Muscle of back (tissue), 13 donors: ENCODE measurements around the gene RGS2. TPM values are rescaled to one million over a fixed set of nuclear protein-coding genes. Genes with fewer than 3 reads are reported as not detected.

Experiments used
- DNase-seq, 3 donors: peaks; one replicate each; pipeline versions ENCODE4 v3.0.0 to v3.0.0-alpha.2; 2013
- long read RNA-seq, 9 donors: transcript quantifications; one replicate each; lab custom pipeline, GENCODE V29; 2026
- polyA plus RNA-seq, 10 donors: library from polyadenylated mRNA; unstranded; fragments of 120-200 nt; gene quantifications; one replicate each; pipeline ENCODE4 v1.2.1, GENCODE V29; 2013; ENCODE audit not compliant: insufficient read length in 10 of 10

The RGS2 gene, protein sequence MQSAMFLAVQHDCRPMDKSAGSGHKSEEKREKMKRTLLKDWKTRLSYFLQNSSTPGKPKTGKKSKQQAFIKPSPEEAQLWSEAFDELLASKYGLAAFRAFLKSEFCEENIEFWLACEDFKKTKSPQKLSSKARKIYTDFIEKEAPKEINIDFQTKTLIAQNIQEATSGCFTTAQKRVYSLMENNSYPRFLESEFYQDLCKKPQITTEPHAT
- polyA plus RNA-seq = 100 to 1,000 TPM in 8 of 10 donors, 10 to 100 TPM in 2; 84.3 to 139 (median 107) TPM
- long read RNA-seq, donor 1, transcript RGS2-201 (5 exons, 1,354 nt) = major isoform, 34 of 42 reads
- long read RNA-seq, donor 1, partial matches to known transcripts = 8 of 42 reads
- long read RNA-seq, donor 1, other reads (novel, unspliced or antisense) = 0 of 42 reads
- long read RNA-seq, donor 2, transcript RGS2-201 (5 exons, 1,354 nt) = major isoform, 42 of 55 reads
- long read RNA-seq, donor 2, partial matches to known transcripts = 13 of 55 reads
- long read RNA-seq, donor 2, other reads (novel, unspliced or antisense) = 0 of 55 reads
- long read RNA-seq, donor 3 = 0 reads
- long read RNA-seq, donor 4, transcript RGS2-201 (5 exons, 1,354 nt) = major isoform, 28 of 44 reads
- long read RNA-seq, donor 4, partial matches to known transcripts = 15 of 44 reads
- long read RNA-seq, donor 4, other reads (novel, unspliced or antisense) = 0 of 44 reads
- long read RNA-seq, donor 5, transcript RGS2-201 (5 exons, 1,354 nt) = major isoform, 34 of 87 reads
- long read RNA-seq, donor 5, partial matches to known transcripts = 52 of 87 reads
- long read RNA-seq, donor 5, other reads (novel, unspliced or antisense) = 0 of 87 reads
- long read RNA-seq, donor 6, transcript RGS2-201 (5 exons, 1,354 nt) = major isoform, 58 of 64 reads
- long read RNA-seq, donor 6, partial matches to known transcripts = 6 of 64 reads
- long read RNA-seq, donor 6, other reads (novel, unspliced or antisense) = 0 of 64 reads
- long read RNA-seq, donor 7, transcript RGS2-201 (5 exons, 1,354 nt) = major isoform, 40 of 41 reads
- long read RNA-seq, donor 7, partial matches to known transcripts = 0 of 41 reads
- long read RNA-seq, donor 7, other reads (novel, unspliced or antisense) = 0 of 41 reads
- long read RNA-seq, donor 8, transcript RGS2-201 (5 exons, 1,354 nt) = major isoform, 26 of 32 reads
- long read RNA-seq, donor 8, partial matches to known transcripts = 5 of 32 reads
- long read RNA-seq, donor 8, other reads (novel, unspliced or antisense) = 0 of 32 reads
- long read RNA-seq, donor 9, partial matches to known transcripts = 0 of 3 reads
- long read RNA-seq, donor 9, other reads (novel, unspliced or antisense) = 0 of 3 reads

- peak; percentile 93 to 97 (median 93) for DNase-seq
Observed at GRCh38 chr1:192808518-192809306, at the start of gene RGS2. TSS of gene RGS2 (plus strand) at chr1:192809039. CDS start at chr1:192809072, 33 bp downstream.

DNA sequence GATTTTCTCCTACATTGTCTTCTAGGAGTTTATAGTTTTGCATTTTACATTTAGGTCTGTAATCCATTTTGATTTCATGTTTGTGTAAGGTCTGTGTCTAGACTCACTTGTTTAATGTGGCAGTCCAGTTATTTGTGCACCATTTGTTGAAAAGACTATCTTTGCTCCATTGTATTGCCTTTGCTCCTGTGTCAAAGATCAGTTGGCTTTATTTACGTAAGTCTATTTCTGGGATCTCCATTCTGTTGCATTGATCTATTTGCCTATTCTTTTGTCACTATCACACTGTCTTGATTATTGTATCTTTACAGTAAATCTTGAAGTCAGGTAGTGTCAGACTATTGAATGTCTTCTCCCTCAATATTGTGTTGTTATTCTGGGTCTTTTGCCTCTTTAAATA lies 49.7 kb upstream of the RGS2 start:
- no peak for DNase-seq

DNA sequence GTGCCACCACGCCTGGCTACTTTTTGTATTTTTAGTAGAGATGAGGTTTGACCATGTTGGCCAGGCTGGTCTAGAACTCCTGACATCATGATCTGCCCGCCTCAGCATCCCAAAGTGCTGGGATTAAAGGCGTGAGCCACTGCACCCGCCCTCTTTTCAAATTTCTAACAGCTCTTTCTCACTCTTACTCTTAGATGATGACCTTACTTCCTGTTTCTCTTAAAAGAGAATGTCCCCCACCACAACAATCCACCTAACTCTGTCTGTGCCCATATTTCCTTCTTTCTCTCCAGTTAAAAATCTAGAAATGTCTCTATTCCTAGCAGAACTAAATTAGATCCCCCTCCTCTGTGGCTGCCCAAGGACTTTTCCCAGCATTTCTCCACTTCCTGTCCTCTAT lies 46.6 kb upstream of the RGS2 start:
- DNase-seq = no peak

DNA sequence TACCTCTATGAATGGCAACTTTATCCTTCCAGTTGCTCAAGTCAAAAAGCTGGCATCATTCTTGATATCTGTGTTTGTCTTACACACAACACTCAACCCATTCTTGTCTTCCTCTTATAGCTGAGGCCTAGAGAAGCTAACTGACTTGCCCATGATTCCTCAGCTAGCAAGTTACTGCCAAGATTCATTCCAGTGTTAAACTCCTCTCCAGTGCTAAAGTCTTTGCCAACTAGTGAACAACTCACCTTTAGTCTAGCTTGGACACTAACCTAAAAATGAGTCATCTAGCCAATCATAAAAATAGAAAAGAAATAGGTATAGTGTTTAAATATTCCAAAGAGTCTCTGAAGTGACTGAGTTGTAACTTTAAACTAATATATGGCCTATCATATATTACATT lies 45.6 kb upstream of the RGS2 start:
- DNase-seq = no peak

DNA sequence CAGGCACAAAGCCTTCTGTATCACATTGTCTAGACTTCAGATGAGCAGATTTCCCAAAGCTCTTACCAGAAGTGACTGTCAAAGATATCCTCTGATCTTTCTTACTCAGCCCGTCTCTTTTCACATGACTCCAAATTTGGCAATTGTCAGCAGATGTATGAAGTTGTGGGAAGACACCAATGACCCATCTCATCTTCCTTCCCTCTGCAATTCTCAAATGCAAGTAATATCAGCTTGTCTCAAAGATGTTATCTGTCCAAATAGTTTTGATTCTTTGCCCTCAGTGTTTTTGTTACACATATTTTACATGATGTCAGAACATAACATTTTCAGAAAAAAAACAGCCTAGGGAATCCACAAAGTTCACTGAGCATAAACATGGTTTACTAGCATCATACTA lies 45.1 kb upstream of the RGS2 start:
- peak in 1 of 3 donors; percentile 67 for DNase-seq

GRCh38 chr1:192764675-192765074 lies 44.2 kb upstream of the RGS2 start:
- no peak for DNase-seq

GRCh38 chr1:192766009-192766625 lies 42.7 kb upstream of the RGS2 start:
- peak in 1 of 3 donors; percentile 25 for DNase-seq

DNA sequence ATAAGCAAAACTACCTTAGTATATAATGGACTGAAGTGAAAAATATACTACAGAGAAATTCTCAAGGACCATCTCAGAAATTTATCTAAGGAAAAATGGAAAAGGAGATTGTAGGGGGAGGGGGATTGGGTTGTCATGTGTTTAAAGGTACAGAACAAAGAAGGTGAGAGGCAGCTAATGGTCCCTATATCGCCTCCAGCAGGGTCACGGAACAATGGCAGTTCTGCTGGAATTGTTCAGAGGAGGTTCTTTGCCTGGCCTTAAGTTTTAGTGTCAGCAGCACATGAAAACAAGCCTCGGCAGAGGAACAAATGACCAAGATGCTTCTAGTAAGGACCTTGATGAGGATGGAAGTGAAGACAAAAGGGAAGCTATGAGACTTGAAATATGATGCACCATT lies 42.0 kb upstream of the RGS2 start:
- DNase-seq = no peak

- DNase-seq = no peak
Observed at GRCh38 chr1:192767798-192768197, 41.0 kb upstream of the RGS2 start.

GRCh38 chr1:192768463-192768862 lies 40.4 kb upstream of the RGS2 start:
- DNase-seq = no peak

- no peak for DNase-seq
Observed at GRCh38 chr1:192771341-192771740, 37.5 kb upstream of the RGS2 start.

DNA sequence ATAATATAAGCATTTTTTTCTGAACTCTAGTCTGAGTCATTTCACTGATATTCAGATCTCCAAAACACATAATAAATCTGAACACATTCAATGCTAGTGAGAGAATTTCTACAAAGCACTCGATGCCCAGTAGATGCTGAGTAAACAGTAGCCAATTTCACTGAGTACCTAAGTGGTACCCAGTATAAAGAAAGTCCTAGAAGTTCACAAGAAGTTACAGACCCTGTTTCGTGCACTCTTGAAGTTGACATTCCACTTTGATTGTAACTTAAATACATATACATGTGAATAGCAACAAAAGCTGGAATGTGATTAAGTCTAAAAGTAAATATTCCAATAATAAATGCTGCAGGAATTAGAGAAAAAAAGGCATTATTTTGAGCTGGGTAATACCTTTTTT lies 33.2 kb upstream of the RGS2 start:
- no peak for DNase-seq

- no peak for DNase-seq
Observed at GRCh38 chr1:192776206-192776605, 32.6 kb upstream of the RGS2 start.

GRCh38 chr1:192776998-192777397 lies 31.8 kb upstream of the RGS2 start:
- DNase-seq = no peak

DNA sequence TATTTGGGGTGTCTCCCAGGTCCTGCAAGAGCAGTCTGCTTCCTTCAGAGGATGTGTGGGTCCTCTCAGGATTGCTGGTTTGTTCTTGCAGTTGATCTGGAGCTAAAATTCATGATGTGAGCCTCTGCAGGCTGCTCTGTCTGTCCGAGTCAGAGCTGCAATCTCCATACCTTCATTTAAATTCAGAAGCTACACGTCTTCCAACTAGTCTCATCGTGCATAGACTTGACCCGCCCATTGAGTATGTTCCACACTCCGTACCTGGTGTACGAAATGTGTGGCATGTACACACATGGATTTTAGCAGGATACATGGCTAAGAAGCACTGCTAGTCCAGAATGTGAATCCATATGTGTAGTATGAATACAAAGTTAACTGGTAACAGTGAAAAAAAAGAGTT lies 25.0 kb upstream of the RGS2 start:
- no peak for DNase-seq

DNA sequence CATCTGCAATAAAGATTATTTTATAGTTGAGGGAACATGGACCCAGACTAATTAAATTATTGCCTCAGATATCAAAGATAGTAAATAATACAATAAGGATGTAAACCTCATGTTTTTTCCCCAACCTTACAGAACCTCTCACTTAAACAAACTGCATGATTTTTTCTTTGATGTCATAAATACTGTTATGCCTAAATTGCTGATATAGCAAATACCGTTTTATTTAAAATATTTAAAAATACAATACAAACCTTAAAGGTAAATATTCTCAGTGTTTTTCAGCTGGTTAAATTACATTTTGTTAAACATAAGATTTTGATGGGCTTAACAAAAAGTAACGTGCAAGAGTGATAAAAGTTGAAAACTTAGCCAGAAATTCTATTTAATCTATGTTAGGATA lies 24.4 kb upstream of the RGS2 start:
- DNase-seq = no peak

DNA sequence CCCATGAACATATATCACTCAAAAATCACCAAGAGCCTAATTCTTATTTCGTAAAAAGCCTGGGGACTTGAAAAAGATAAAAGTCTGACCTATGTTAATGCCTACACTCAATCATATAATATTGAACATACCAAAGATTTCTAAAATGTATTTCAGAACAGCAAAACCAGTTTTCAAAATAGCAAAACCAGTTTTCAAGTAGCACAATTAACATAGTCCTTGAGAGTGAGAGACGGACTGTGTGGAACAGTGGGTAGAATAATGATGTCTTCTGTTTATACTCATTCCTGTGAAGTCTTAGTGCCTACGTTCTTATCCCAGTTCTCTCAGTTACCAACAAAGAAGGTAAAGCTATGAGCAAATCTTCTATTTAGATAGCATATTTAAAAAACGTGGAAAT lies 22.3 kb upstream of the RGS2 start:
- DNase-seq = no peak

- peak in 2 of 3 donors; percentile 77 to 79 for DNase-seq
Observed at GRCh38 chr1:192787914-192788585, 20.8 kb upstream of the RGS2 start.

- no peak for DNase-seq
Observed at GRCh38 chr1:192789871-192790270, 19.0 kb upstream of the RGS2 start.

- DNase-seq = no peak
Observed at GRCh38 chr1:192792628-192793027, 16.2 kb upstream of the RGS2 start.
